Upper lobe of left lung (tissue), 6 donors: ENCODE data around the gene RGS19. TPM values are rescaled to one million over a fixed set of nuclear protein-coding genes. Genes with fewer than 3 reads are reported as not detected.

ENCODE experiments used
- ATAC-seq, 2 donors: fragments of 200-7000 bp; cut with Tn5 transposase; one replicate each; pipeline ENCODE4 v1.9.1; 2022; ENCODE audit warnings: mild to moderate bottlenecking in 2 of 2, moderate library complexity in 2 of 2; ENCODE audit not compliant: low FRiP score in 2 of 2
- DNase-seq, 2 donors: peaks; one replicate each; pipeline ENCODE4 v3.0.0-alpha.2; 2019 to 2020
- H3K27ac ChIP-seq, 4 donors: fragments of 200-600 bp; sonication (generic); one replicate each; pipeline ENCODE4 v1.5.1; 2016 to 2019
- H3K27me3 ChIP-seq, 4 donors: fragments of 200-600 bp; sonication (generic); one replicate each; pipeline ENCODE4 v1.5.1; 2017 to 2019
- H3K36me3 ChIP-seq, 4 donors: fragments of 200-600 bp; sonication (generic); one replicate each; pipeline ENCODE4 v1.5.1; 2016 to 2019
- H3K4me1 ChIP-seq, 4 donors: fragments of 200-600 bp; sonication (generic); one replicate each; pipeline ENCODE4 v1.5.1; 2018 to 2019
- H3K4me3 ChIP-seq, 4 donors: fragments of 200-600 bp; sonication (generic); one replicate each; pipeline ENCODE4 v1.5.1; 2017 to 2019; ENCODE audit warnings: mild to moderate bottlenecking in 2 of 4, moderate library complexity in 1 of 4
- H3K9me3 ChIP-seq, 4 donors: fragments of 200-600 bp; sonication (generic); one replicate each; pipeline ENCODE4 v1.5.1; 2018 to 2019
- EP300 ChIP-seq, 4 donors: sonication (generic); formaldehyde crosslinking; IDR thresholded peaks; one replicate each; pipeline ENCODE4 v1.5.1; 2017; ENCODE audit warnings: antibody characterized with exemption in 4 of 4, control low read depth in 2 of 4
- POLR2A ChIP-seq, 4 donors: fragments of 450-650 bp; IDR thresholded peaks; one replicate each; pipeline ENCODE4 v1.5.1; 2016 to 2017; ENCODE audit warnings: antibody characterized with exemption in 4 of 4, mild to moderate bottlenecking in 2 of 4
- POLR2AphosphoS5 ChIP-seq, 2 donors: sonication (generic); formaldehyde crosslinking; IDR thresholded peaks; one replicate each; pipeline ENCODE4 v1.5.1; 2017; ENCODE audit warnings: antibody characterized with exemption in 2 of 2
- WGBS, 2 donors: methylation state at CpG; one replicate each; pipeline ENCODE4 v1.1.5; 2017 to 2018; 5-methylcytosine and 5-hydroxymethylcytosine counted together
- total RNA-seq, 6 donors: library from RNA; depleted of rRNA in 4 of 6; stranded (reverse); fragments of >200 nt in 4 of 6; gene quantifications; one replicate each; pipeline versions ENCODE4 v1.1.0 to v1.2.1, GENCODE V29; 2016 to 2021
- TF ChIP-seq, protein P1 (sequence below), 6 experiments: fragments of 450-650 bp in 4 of 6; fragments of 200-600 bp in 2 of 6; sonication (generic) in 2 of 6; IDR thresholded peaks; one replicate each; pipeline ENCODE4 v1.5.1; 2016 to 2019; ENCODE audit warnings: antibody characterized with exemption in 6 of 6
- donor health status: DM: no; HTN: no; CAD: no; lungs with moderate emphysema.
- donor health status: DM: no; HTN: yes; CAD: no; lungs with severe emphysema.

Gene RGS19
- total RNA-seq, 6 donors from 2014 or later: 21.5 to 70.8 (median 55.6) TPM

GRCh38 chr20:64039293-64040160 lies 39.8 kb downstream of the RGS19 start:
- DNase-seq (no peak), ATAC-seq (peak; percentile 25 to 38)
- Histone ChIP-seq H3K9me3 (no peaks in the 10 kb centered on the region), H3K27me3 (peaks cover 0 to 31% (median 12%) of the 10 kb centered on the region in 4 donors), H3K4me3 (peak overlapping the region in 3 of 4 donors; percentile 49 to 58 (median 53)), H3K36me3 (peaks cover 0 to 11% (median 4%) of the 10 kb centered on the region in 4 donors), H3K27ac (peak overlapping the region; percentile 41 to 89 (median 80)), H3K4me1 (peaks cover 45 to 61% (median 51%) of the 10 kb centered on the region in 4 donors)
- 13 to 20% methylated on average over 14 to 16 of the region's 17 CpGs for WGBS, 2 donors
- TF ChIP-seq EP300 (IDR thresholded peaks at IDR 0.05): no peak
- TF ChIP-seq POLR2AphosphoS5 (IDR thresholded peaks at IDR 0.05): peak in 1 of 2 donors; percentile 57

- peak overlapping the region; percentile 11 to 58 (median 51) for H3K4me3 ChIP-seq
- TF ChIP-seq POLR2A (IDR thresholded peaks at IDR 0.05): peak in 1 of 4 donors; percentile 19
- TF ChIP-seq POLR2AphosphoS5 (IDR thresholded peaks at IDR 0.05): no peak
- TF ChIP-seq, protein P1, sequence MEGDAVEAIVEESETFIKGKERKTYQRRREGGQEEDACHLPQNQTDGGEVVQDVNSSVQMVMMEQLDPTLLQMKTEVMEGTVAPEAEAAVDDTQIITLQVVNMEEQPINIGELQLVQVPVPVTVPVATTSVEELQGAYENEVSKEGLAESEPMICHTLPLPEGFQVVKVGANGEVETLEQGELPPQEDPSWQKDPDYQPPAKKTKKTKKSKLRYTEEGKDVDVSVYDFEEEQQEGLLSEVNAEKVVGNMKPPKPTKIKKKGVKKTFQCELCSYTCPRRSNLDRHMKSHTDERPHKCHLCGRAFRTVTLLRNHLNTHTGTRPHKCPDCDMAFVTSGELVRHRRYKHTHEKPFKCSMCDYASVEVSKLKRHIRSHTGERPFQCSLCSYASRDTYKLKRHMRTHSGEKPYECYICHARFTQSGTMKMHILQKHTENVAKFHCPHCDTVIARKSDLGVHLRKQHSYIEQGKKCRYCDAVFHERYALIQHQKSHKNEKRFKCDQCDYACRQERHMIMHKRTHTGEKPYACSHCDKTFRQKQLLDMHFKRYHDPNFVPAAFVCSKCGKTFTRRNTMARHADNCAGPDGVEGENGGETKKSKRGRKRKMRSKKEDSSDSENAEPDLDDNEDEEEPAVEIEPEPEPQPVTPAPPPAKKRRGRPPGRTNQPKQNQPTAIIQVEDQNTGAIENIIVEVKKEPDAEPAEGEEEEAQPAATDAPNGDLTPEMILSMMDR (IDR thresholded peaks at IDR 0.05): peak; percentile 80 to 82 (median 82)
- TF ChIP-seq EP300 (IDR thresholded peaks at IDR 0.05): no peak
- peaks cover 0 to 31% (median 12%) of the 10 kb centered on the region in 4 donors for H3K27me3 ChIP-seq
- no peaks in the 10 kb centered on the region for H3K9me3 ChIP-seq
- peak; percentile 88 for ATAC-seq
- H3K4me1 ChIP-seq: peaks cover 45 to 54% (median 49%) of the 10 kb centered on the region in 4 donors
- WGBS, 2 donors: 0 to 1% methylated on average over 7 to 21 of the region's 91 CpGs
- DNase-seq: peak; percentile 75 to 96
- peak overlapping the region; percentile 41 to 89 (median 80) for H3K27ac ChIP-seq
- peaks cover 0 to 19% (median 10%) of the 10 kb centered on the region in 4 donors for H3K36me3 ChIP-seq
Measured at GRCh38 chr20:64038565-64039292, 40.6 kb downstream of the RGS19 start.

GRCh38 chr20:64038224-64038564 lies 41.1 kb downstream of the RGS19 start:
- Histone ChIP-seq H3K9me3 (no peaks in the 10 kb centered on the region), H3K4me3 (peak overlapping the region; percentile 11 to 58 (median 51)), H3K36me3 (peaks cover 0 to 24% (median 14%) of the 10 kb centered on the region in 4 donors), H3K4me1 (peaks cover 45 to 54% (median 49%) of the 10 kb centered on the region in 4 donors), H3K27ac (peak overlapping the region; percentile 41 to 89 (median 80)), H3K27me3 (peaks cover 0 to 31% (median 12%) of the 10 kb centered on the region in 4 donors)
- ATAC-seq (no peak), DNase-seq (no peak)
- no peak for TF ChIP-seq POLR2A (IDR thresholded peaks at IDR 0.05)
- no peak for TF ChIP-seq EP300 (IDR thresholded peaks at IDR 0.05)
- TF ChIP-seq, protein P1 (IDR thresholded peaks at IDR 0.05): no peak
- no peak for TF ChIP-seq POLR2AphosphoS5 (IDR thresholded peaks at IDR 0.05)
- 0 to 7% methylated on average over 2 to 3 of the region's 30 CpGs for WGBS, 2 donors

GRCh38 chr20:64037498-64038213 lies 41.7 kb downstream of the RGS19 start:
- ATAC-seq: no peak
- whole genome bisulfite sequencing, 2 donors: 14% methylated on average over 24 to 25 of the region's 36 CpGs

More at GRCh38 chr20:64037498-64038213, 41.7 kb downstream of the RGS19 start:
- peaks cover 45 to 54% (median 49%) of the 10 kb centered on the region in 4 donors for H3K4me1 ChIP-seq
- H3K9me3 ChIP-seq: no peaks in the 10 kb centered on the region
- H3K27ac ChIP-seq: peak overlapping the region in 2 of 4 donors; percentile 88 to 89
- TF ChIP-seq EP300 (IDR thresholded peaks at IDR 0.05): no peak
- TF ChIP-seq, protein P1 (IDR thresholded peaks at IDR 0.05): no peak
- no peak for TF ChIP-seq POLR2AphosphoS5 (IDR thresholded peaks at IDR 0.05)
- TF ChIP-seq POLR2A (IDR thresholded peaks at IDR 0.05): no peak
- peak in 1 of 2 donors; percentile 85 for DNase-seq
- H3K36me3 ChIP-seq: peaks cover under 1 to 30% (median 19%) of the 10 kb centered on the region in 4 donors
- peaks cover 0 to 31% (median 12%) of the 10 kb centered on the region in 4 donors for H3K27me3 ChIP-seq
- H3K4me3 ChIP-seq: peak overlapping the region in 3 of 4 donors; percentile 49 to 58 (median 53)
